Glomerular visceral epithelial cell (primary cell): Measurements from ENCODE around the gene KIAA1671.
A peak's percentile ranks its signal among the peaks of the same experiment; 100 is the strongest.

ENCODE experiments used
- DNase-seq: peaks from one replicate; pipeline ENCODE4 v3.0.0-alpha.2; 2016; ENCODE audit errors: extremely low spot score

KIAA1671 gene

GRCh38 chr22:25146307-25146706 lies 193.8 kb downstream of the KIAA1671 start:
- no peak for DNase-seq

- DNase-seq, result no peak
These were observed 194.6 kb downstream of the KIAA1671 start for GRCh38 chr22:25146906-25147641.

GRCh38 chr22:25147642-25147928 lies 195.1 kb downstream of the KIAA1671 start:
- no peak for DNase-seq

- no peak for DNase-seq
These were observed 195.7 kb downstream of the KIAA1671 start for GRCh38 chr22:25148149-25148691.

- DNase-seq, result no peak
These were observed 196.5 kb downstream of the KIAA1671 start for GRCh38 chr22:25149014-25149413.

GRCh38 chr22:25153961-25154666 lies 201.6 kb downstream of the KIAA1671 start:
- peak; percentile 40 for DNase-seq

GRCh38 chr22:25154667-25154999 lies 202.1 kb downstream of the KIAA1671 start:
- no peak for DNase-seq

- DNase-seq, result no peak
These were observed 204.2 kb downstream of the KIAA1671 start for GRCh38 chr22:25156736-25157135.

- peak; percentile 4 for DNase-seq
These were observed 206.5 kb downstream of the KIAA1671 start for GRCh38 chr22:25159028-25159427.

GRCh38 chr22:25160120-25160996 lies 207.8 kb downstream of the KIAA1671 start:
- DNase-seq, result no peak

- no peak for DNase-seq
These were observed 208.8 kb downstream of the KIAA1671 start for GRCh38 chr22:25161017-25161915.

- DNase-seq, result no peak
These were observed 209.5 kb downstream of the KIAA1671 start for GRCh38 chr22:25161916-25162530.

- DNase-seq, result no peak
These were observed 210.0 kb downstream of the KIAA1671 start for GRCh38 chr22:25162561-25162960.

GRCh38 chr22:25165785-25166184 lies 213.3 kb downstream of the KIAA1671 start:
- no peak for DNase-seq

GRCh38 chr22:25166266-25167040 lies 213.9 kb downstream of the KIAA1671 start:
- DNase-seq, result no peak

- no peak for DNase-seq
These were observed 214.6 kb downstream of the KIAA1671 start for GRCh38 chr22:25167082-25167481.

- DNase-seq, result no peak
These were observed 215.5 kb downstream of the KIAA1671 start for GRCh38 chr22:25167834-25168601.

- no peak for DNase-seq
These were observed 216.9 kb downstream of the KIAA1671 start for GRCh38 chr22:25169278-25170031.
